Astrocyte (in vitro differentiated cells and primary cell): ENCODE results near the gene IQGAP1.

Experiments used
- CTCF ChIP-seq: IDR thresholded peaks from 2 replicates; pipeline ENCODE4 v1.5.1; 2011; ENCODE audit warnings: low read depth, mild to moderate bottlenecking, inconsistent platforms, low read length, moderate library complexity; ENCODE audit not compliant: insufficient read depth
- EZH2 ChIP-seq: IDR thresholded peaks from 2 replicates; pipeline ENCODE4 v1.6.1; 2012; ENCODE audit warnings: mild to moderate bottlenecking, low read length, inconsistent platforms; ENCODE audit not compliant: insufficient read depth

GRCh38 chr15:90550919-90551318 is 162.9 kb downstream of the IQGAP1 start:
- no peak for TF ChIP-seq EZH2
- TF ChIP-seq CTCF: no peak
